ENCODE results near the gene FOXD2. TPM values are rescaled to one million over a fixed set of nuclear protein-coding genes. Genes with fewer than 3 reads are reported as not detected.
A peak's percentile ranks its signal among the peaks of the same experiment; 100 is the strongest.

FOXD2 gene
- total and polyA plus RNA-seq, 2 donors (not counting 1 experiment from before 2014, with no cell fraction given) = 0.24 to 0.37 TPM

DNA sequence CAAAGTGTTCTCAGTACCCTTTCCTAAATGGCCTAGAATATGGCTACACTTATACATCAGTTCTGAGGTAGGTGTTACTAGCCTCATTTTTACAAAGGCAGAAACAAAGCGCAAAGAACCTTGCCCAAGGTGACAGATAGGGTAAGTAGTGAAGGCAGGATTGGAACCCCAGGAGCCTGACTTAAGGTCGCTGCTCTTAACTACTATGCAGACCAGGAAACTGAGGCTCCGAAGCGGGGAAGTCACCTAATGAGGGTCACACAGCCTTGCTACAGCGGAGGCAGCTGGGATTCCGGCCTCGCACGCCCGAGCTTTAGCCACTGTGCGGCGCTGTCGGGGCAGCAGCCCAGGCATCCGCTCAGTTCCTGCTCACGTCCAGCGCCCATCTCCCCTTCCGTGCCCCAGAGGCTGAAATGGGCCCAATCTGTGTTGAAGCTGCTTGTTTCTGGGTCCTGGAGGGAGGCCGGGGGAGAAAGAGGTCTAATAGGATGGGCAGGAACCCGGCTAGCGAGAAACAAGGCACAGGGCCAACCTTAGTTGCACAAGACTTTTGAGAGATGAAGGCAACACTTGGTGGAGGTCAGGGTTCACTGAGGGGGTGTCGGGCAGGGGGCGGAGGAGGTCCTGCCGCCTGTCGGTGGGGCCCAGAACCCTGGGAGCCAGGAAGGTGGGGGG is 1.4 kb upstream of the FOXD2 start:
- TF ChIP-seq, protein P1, sequence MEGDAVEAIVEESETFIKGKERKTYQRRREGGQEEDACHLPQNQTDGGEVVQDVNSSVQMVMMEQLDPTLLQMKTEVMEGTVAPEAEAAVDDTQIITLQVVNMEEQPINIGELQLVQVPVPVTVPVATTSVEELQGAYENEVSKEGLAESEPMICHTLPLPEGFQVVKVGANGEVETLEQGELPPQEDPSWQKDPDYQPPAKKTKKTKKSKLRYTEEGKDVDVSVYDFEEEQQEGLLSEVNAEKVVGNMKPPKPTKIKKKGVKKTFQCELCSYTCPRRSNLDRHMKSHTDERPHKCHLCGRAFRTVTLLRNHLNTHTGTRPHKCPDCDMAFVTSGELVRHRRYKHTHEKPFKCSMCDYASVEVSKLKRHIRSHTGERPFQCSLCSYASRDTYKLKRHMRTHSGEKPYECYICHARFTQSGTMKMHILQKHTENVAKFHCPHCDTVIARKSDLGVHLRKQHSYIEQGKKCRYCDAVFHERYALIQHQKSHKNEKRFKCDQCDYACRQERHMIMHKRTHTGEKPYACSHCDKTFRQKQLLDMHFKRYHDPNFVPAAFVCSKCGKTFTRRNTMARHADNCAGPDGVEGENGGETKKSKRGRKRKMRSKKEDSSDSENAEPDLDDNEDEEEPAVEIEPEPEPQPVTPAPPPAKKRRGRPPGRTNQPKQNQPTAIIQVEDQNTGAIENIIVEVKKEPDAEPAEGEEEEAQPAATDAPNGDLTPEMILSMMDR (IDR thresholded peaks at IDR 0.05) = peak; percentile 84
- TF ChIP-seq EZH2 (IDR thresholded peaks at IDR 0.05; ENCODE audit: borderline replicate concordance, insufficient read depth, low read depth, low read length, poor library complexity, severe bottlenecking) = no peak
- Histone ChIP-seq H4K20me1 (ENCODE audit: control insufficient read depth, insufficient read depth, low read length, poor library complexity, severe bottlenecking) (peaks cover 24% of the 10 kb centered on the region), H3K9ac (ENCODE audit: low read length) (peak overlapping the region; percentile 73), H3K27me3 (replicated peaks in 1 of 4; ENCODE audit: control extremely low read depth in 1 of 4, control insufficient read depth in 3 of 4, insufficient read depth in 4 of 4, low read length in 3 of 4) (peaks cover 4 to 78% (median 43%) of the 10 kb centered on the region in 4 experiments), H3K36me3 (replicated peaks in 1 of 2; ENCODE audit: control extremely low read depth in 1 of 2, control insufficient read depth in 1 of 2, extremely low read depth in 1 of 2, insufficient read depth in 2 of 2, low read length in 1 of 2) (no peaks in the 10 kb centered on the region), H3K9me3 (ENCODE audit: control extremely low read depth in 1 of 3, control insufficient read depth in 2 of 3, insufficient read depth in 1 of 3, low read length in 2 of 3) (peaks cover 0 to 36% (median 0%) of the 10 kb centered on the region in 3 donors), H3K27ac (ENCODE audit: low read length in 2 of 2) (peak overlapping the region in 1 of 2 donors; percentile 52), H3K4me2 (replicated peaks; ENCODE audit: low read depth, low read length, poor library complexity, severe bottlenecking) (peak overlapping the region; percentile 91), H2AFZ (ENCODE audit: insufficient read depth, low read depth, low read length, poor library complexity, severe bottlenecking) (peak overlapping the region; percentile 94), H3K4me1 (ENCODE audit: control insufficient read depth in 2 of 2, insufficient read depth in 2 of 2, low read length in 2 of 2) (peaks cover 48 to 53% of the 10 kb centered on the region in 2 donors), H3K79me2 (ENCODE audit: control insufficient read depth, insufficient read depth, low read length) (no peaks in the 10 kb centered on the region), H3K4me3 (ENCODE audit: control extremely low read depth in 1 of 5, extremely low read depth in 1 of 5, insufficient read depth in 1 of 5, low read depth in 2 of 5, low read length in 4 of 5) (peak overlapping the region in 4 of 5 experiments; percentile 61 to 83 (median 75))
- peak; percentile 82 for DNase-seq
- no peaks in the 10 kb centered on the region for H3K9me3 Mint-ChIP-seq (ENCODE audit: insufficient read depth)
- peak overlapping the region; percentile 81 for H3K27ac Mint-ChIP-seq
- peaks cover 50% of the 10 kb centered on the region for H3K4me1 Mint-ChIP-seq
- ChIA-PET POLR2A (no interaction called here), CTCF (interaction anchor here (0.6 to 3.0 kb wide), 6 partner anchors 12 to 290 kb away, joined by 3 to 24 read pairs (median 10); no protein-coding TSS in a partner anchor)
- under 1% methylated on average over 22 of the region's 23 CpGs for WGBS (ENCODE audit: insufficient coverage)
- intact Hi-C loops (cut with micrococcal nuclease) = no loop called here
- peaks cover 40% of the 10 kb centered on the region for H3K27me3 Mint-ChIP-seq
- ATAC-seq (ENCODE audit: low read depth) = peak; percentile 20
- H3K4me3 Mint-ChIP-seq = peak overlapping the region; percentile 90

DNA sequence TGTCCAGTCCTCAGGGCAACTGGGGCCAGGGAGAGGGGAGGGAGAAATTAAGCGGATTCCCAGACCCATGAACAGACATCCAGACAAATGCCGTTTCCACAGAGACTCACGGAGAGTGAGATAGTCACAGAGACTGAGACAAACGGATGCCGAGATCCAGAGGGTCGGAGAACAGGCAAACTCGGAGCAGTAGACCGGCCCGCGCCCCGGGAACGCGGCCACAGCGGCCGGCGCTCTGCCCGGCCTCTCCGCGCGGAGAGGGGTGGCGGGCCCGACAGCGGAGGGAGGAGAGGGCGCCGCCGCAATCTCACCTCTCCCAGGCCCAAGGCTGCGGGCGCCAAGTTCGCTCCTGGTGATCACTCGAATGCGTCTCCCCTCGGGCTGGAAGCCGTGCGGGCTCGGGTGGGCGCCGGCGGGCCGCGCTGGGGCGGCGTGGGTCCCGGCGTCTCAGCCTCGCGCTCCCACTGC is 831 bp upstream of the FOXD2 start:
- Histone ChIP-seq H3K9me3 (ENCODE audit: control extremely low read depth in 1 of 3, control insufficient read depth in 2 of 3, insufficient read depth in 1 of 3, low read length in 2 of 3) (peaks cover 0 to 36% (median 0%) of the 10 kb centered on the region in 3 donors), H3K27me3 (replicated peaks in 1 of 4; ENCODE audit: control extremely low read depth in 1 of 4, control insufficient read depth in 3 of 4, insufficient read depth in 4 of 4, low read length in 3 of 4) (peaks cover 4 to 78% (median 42%) of the 10 kb centered on the region in 4 experiments), H3K4me3 (ENCODE audit: control extremely low read depth in 1 of 5, extremely low read depth in 1 of 5, insufficient read depth in 1 of 5, low read depth in 2 of 5, low read length in 4 of 5) (peak overlapping the region; percentile 34 to 83 (median 73)), H3K36me3 (replicated peaks in 1 of 2; ENCODE audit: control extremely low read depth in 1 of 2, control insufficient read depth in 1 of 2, extremely low read depth in 1 of 2, insufficient read depth in 2 of 2, low read length in 1 of 2) (no peaks in the 10 kb centered on the region), H4K20me1 (ENCODE audit: control insufficient read depth, insufficient read depth, low read length, poor library complexity, severe bottlenecking) (peaks cover 24% of the 10 kb centered on the region), H3K27ac (ENCODE audit: low read length in 2 of 2) (peak overlapping the region in 1 of 2 donors; percentile 52), H2AFZ (ENCODE audit: insufficient read depth, low read depth, low read length, poor library complexity, severe bottlenecking) (peak overlapping the region; percentile 94), H3K9ac (ENCODE audit: low read length) (peak overlapping the region; percentile 73), H3K4me2 (replicated peaks; ENCODE audit: low read depth, low read length, poor library complexity, severe bottlenecking) (peak overlapping the region; percentile 91), H3K79me2 (ENCODE audit: control insufficient read depth, insufficient read depth, low read length) (no peaks in the 10 kb centered on the region), H3K4me1 (ENCODE audit: control insufficient read depth in 2 of 2, insufficient read depth in 2 of 2, low read length in 2 of 2) (peaks cover 42 to 47% of the 10 kb centered on the region in 2 donors)
- intact Hi-C loops (cut with micrococcal nuclease) = loop anchor here (1.0 kb wide), 2 partner anchors 103 to 289 kb away; no protein-coding TSS in a partner anchor
- Mint-ChIP-seq H3K4me1 (peaks cover 45% of the 10 kb centered on the region), H3K27me3 (peaks cover 34% of the 10 kb centered on the region), H3K9me3 (ENCODE audit: insufficient read depth) (no peaks in the 10 kb centered on the region), H3K27ac (peak overlapping the region; percentile 81), H3K4me3 (peak overlapping the region; percentile 90)
- TF ChIP-seq, protein P1 (IDR thresholded peaks at IDR 0.05) = no peak
- no peak for TF ChIP-seq EZH2 (IDR thresholded peaks at IDR 0.05; ENCODE audit: borderline replicate concordance, insufficient read depth, low read depth, low read length, poor library complexity, severe bottlenecking)
- ChIA-PET CTCF (interaction anchor here (0.6 to 3.0 kb wide), 16 partner anchors 8 to 291 kb away, joined by 3 to 24 read pairs (median 6); partner anchors contain the start of genes CMPK1 and STIL), POLR2A (interaction anchor here (1.0 kb wide), 1 partner anchor 289 kb away, joined by 4 read pairs; no protein-coding TSS in a partner anchor)
- under 1% methylated on average over 45 of the region's 46 CpGs for WGBS (ENCODE audit: insufficient coverage)
- ATAC-seq (ENCODE audit: low read depth) (peak; percentile 7), DNase-seq (no peak)
